NT2/D1 (cell line): ENCODE measurements around the gene PEPD.

Experiments used
- SUZ12 ChIP-seq: IDR thresholded peaks from 2 replicates; pipeline ENCODE4 v1.6.1; 2011; ENCODE audit not compliant: insufficient read length, insufficient read depth; ENCODE audit errors: extremely low read depth
- YY1 ChIP-seq: IDR thresholded peaks from 2 replicates; pipeline ENCODE4 v1.6.1; 2011; ENCODE audit not compliant: insufficient read length, insufficient read depth
- ZNF274 ChIP-seq: IDR thresholded peaks from 2 replicates; pipeline ENCODE4 v1.6.1; 2011; ENCODE audit warnings: mild to moderate bottlenecking, low read depth, low read length

DNA sequence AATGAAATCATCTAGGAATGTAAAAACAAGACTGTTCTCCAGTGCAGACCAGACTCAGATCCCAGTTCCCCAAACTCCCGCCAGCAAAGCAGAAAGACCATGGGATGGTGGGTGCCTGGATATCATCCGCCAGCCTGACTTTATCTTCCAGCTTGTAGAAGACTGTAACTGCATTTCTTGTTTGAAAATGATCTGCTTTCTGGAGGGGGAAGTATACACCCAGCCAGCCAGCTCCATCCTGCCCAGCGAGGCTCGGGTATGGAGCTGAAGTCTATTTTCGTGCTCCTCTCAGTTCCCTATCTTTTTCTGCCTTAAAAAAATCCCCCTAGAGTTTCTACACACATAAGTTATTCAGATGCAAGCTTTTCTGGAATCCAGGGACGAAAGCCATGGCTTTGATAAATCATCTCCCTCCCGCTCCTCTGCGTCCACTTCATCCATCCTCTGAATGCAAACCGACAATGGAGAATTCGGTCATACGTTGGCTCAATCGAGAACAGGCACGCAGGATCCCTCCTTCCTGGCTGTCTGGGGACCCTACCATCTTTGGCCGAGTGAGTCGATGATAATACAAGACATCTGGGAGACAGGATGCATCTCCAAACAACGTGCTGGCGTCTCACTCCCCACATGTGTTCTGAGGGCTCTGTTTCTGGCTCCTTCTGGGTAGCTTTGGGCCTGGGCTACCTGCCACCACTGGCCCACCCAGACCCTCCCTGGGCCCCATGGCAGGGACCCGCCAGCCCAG lies 116.9 kb downstream of the PEPD start:
- TF ChIP-seq YY1 (no peak), SUZ12 (no peak), ZNF274 (no peak)
